Neutrophil (primary cell): Measurements from ENCODE around the gene NGF.
"Not testable (repeated sequence)": the region's sequence is repeated elsewhere in the genome, so short reads cannot be mapped to it uniquely, and the experiment has no call there.

Experiments used
- H3K27ac ChIP-seq: fragments of 200-600 bp; sonication (generic); 2 replicates; pipeline ENCODE4 v1.5.1; 2016; ENCODE audit warnings: mild to moderate bottlenecking, moderate library complexity
- H3K27me3 ChIP-seq: fragments of 200-600 bp; sonication (generic); 2 replicates; pipeline ENCODE4 v1.6.0; 2016; ENCODE audit warnings: mild to moderate bottlenecking
- H3K36me3 ChIP-seq: fragments of 200-600 bp; sonication (generic); 2 replicates; pipeline ENCODE4 v1.5.1; 2017
- H3K4me1 ChIP-seq, 2 experiments: fragments of 200-600 bp in 1 of 2; sonication (generic) in 1 of 2; 1 replicate in 1 of 2; 2 replicates in 1 of 2; pipeline versions ENCODE4 v1.5.1 to v1.6.1; 2013 to 2016; ENCODE audit warnings: low read depth in 1 of 2, low read length in 1 of 2, mild to moderate bottlenecking in 1 of 2, moderate library complexity in 1 of 2; ENCODE audit not compliant: control insufficient read depth in 1 of 2, insufficient read depth in 1 of 2
- H3K4me3 ChIP-seq, 2 experiments: fragments of 200-600 bp in 1 of 2; sonication (generic) in 1 of 2; 1 replicate in 1 of 2; 2 replicates in 1 of 2; pipeline ENCODE4 v1.5.1; 2013 to 2016; ENCODE audit warnings: low read depth in 1 of 2, low read length in 1 of 2, mild to moderate bottlenecking in 1 of 2, moderate library complexity in 1 of 2
- H3K9me3 ChIP-seq: fragments of 200-600 bp; sonication (generic); 2 replicates; pipeline ENCODE4 v1.5.1; 2016
- CTCF ChIP-seq: fragments of 200-600 bp; sonication (generic); IDR thresholded peaks from 2 replicates; pipeline ENCODE4 v1.5.1; 2016; ENCODE audit warnings: antibody characterized with exemption

The NGF gene

GRCh38 chr1:115337633-115338456 is at the start of gene NGF:
Gene NGF (minus strand): TSS chr1:115338249. CDS start chr1:115286795, 51,454 bp downstream.
- H3K4me3 ChIP-seq: peak within 1 kb of the TSS in 1 of 2 experiments; percentile 16
- H3K27ac ChIP-seq: no peak within 1 kb of the TSS
- peaks cover 79% of the 10 kb centered on the region for H3K27me3 ChIP-seq
- H3K4me1 ChIP-seq: peaks cover 20 to 49% of the 10 kb centered on the region in 2 experiments
- TF ChIP-seq CTCF: no peak
- no peaks in the 10 kb centered on the region for H3K9me3 ChIP-seq
- no peaks in the 10 kb centered on the region for H3K36me3 ChIP-seq

GRCh38 chr1:115383455-115383854 is 45.4 kb upstream of the NGF start:
- not testable (repeated sequence) for H3K27me3 ChIP-seq, H3K27ac ChIP-seq, H3K36me3 ChIP-seq, H3K4me3 ChIP-seq, H3K4me1 ChIP-seq, H3K9me3 ChIP-seq

GRCh38 chr1:115379943-115380342 is 41.9 kb upstream of the NGF start:
- H3K27ac ChIP-seq: no peak overlapping the region
- no peaks in the 10 kb centered on the region for H3K27me3 ChIP-seq
- no peak for TF ChIP-seq CTCF
- no peak overlapping the region for H3K4me3 ChIP-seq
- no peaks in the 10 kb centered on the region for H3K4me1 ChIP-seq
- no peaks in the 10 kb centered on the region for H3K9me3 ChIP-seq
- H3K36me3 ChIP-seq: no peaks in the 10 kb centered on the region

GRCh38 chr1:115377411-115377810 is 39.4 kb upstream of the NGF start:
- Histone ChIP-seq H3K27ac (no peak overlapping the region), H3K36me3 (no peaks in the 10 kb centered on the region), H3K4me1 (no peaks in the 10 kb centered on the region), H3K27me3 (no peaks in the 10 kb centered on the region), H3K4me3 (no peak overlapping the region), H3K9me3 (no peaks in the 10 kb centered on the region)
- TF ChIP-seq CTCF: no peak

GRCh38 chr1:115374598-115374997 is 36.5 kb upstream of the NGF start:
- Histone ChIP-seq H3K4me1 (no peaks in the 10 kb centered on the region), H3K9me3 (no peaks in the 10 kb centered on the region), H3K27ac (no peak overlapping the region), H3K36me3 (no peaks in the 10 kb centered on the region), H3K4me3 (no peak overlapping the region), H3K27me3 (no peaks in the 10 kb centered on the region)
- TF ChIP-seq CTCF: no peak

- H3K27me3 ChIP-seq: no peaks in the 10 kb centered on the region
- H3K4me1 ChIP-seq: no peaks in the 10 kb centered on the region
- H3K36me3 ChIP-seq: no peaks in the 10 kb centered on the region
- no peak overlapping the region for H3K27ac ChIP-seq
- no peak overlapping the region for H3K4me3 ChIP-seq
- no peaks in the 10 kb centered on the region for H3K9me3 ChIP-seq
- no peak for TF ChIP-seq CTCF
These were observed 35.3 kb upstream of the NGF start for GRCh38 chr1:115373305-115373704.
